AG10803 (cell line): ENCODE measurements around the gene CHRNA7.

Experiments
- DNase-seq: peaks from one replicate; pipeline ENCODE4 v3.0.0; 2010; ENCODE audit warnings: low read depth
- H3K4me3 ChIP-seq: 2 replicates; pipeline ENCODE4 v1.5.1; 2011; ENCODE audit warnings: mild to moderate bottlenecking, low read length, control low read depth
- CTCF ChIP-seq: conservative IDR thresholded peaks from 2 replicates; pipeline ENCODE4 v1.5.1; 2011; ENCODE audit warnings: mild to moderate bottlenecking, low read length, control low read depth, inconsistent platforms

CHRNA7 gene

GRCh38 chr15:32107477-32108080 is 77.3 kb downstream of the CHRNA7 start:
- DNase-seq: no peak
- no peak overlapping the region for H3K4me3 ChIP-seq
- TF ChIP-seq CTCF: no peak

DNA sequence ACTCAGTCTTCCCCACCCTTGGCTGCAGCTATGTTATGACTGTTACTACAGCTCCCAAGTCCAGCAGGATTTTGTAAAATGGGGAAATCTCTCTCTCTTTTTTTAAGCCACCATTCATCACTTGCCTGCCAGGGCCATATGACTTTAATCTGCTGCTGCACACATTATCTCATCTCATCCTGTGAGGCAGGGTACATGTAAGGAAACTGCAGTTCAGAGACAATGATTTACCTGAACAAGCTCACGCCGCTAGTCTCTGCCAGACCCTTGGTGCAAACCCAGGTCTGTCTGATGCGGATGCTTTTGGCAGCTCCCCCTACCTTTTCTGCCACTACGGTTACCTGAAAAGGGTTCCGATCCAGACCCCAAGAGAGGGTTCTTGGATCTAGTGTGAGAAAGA is 78.3 kb downstream of the CHRNA7 start:
- no peak overlapping the region for H3K4me3 ChIP-seq
- no peak for DNase-seq
- no peak for TF ChIP-seq CTCF

DNA sequence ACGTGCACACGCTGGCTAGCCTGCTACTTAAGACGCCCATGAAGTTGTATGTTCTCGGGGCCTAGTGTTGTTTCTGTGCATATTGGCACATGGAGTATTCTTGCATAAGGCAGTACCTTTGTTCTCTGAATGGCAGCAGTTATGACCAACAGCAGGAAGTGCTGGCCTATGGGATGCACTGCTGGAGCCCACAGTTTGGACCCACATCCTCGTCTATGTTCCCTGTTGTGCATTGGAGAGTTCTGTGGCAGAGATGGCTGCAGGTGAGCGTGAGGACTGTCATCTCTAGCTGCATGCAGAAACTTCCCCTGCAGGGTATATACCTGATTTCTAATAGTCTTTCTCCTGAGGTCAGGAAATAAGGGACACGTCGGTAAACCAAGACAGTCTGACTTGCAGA is 81.8 kb downstream of the CHRNA7 start:
- no peak overlapping the region for H3K4me3 ChIP-seq
- no peak for DNase-seq
- TF ChIP-seq CTCF: no peak

DNA sequence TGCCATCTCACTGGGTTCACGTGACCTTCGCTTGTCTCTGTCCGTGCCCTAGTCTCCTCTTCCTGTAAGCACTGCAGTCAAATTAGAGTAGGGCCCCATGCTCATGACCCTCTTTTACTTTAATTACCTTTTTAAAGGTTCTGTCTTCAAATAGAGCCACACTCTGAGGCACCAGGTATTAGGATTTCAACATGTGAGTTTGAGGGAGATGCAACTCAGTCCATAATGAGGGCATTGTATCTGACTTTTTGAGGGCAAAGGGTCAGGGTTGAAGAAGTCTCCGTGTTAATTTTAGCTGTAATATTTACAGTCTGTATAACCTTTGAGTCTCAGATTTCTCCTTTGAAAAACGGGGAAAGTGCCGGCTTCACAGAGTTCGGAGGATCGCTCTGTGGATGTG is 82.9 kb downstream of the CHRNA7 start:
- TF ChIP-seq CTCF: no peak
- no peak for DNase-seq
- H3K4me3 ChIP-seq: no peak overlapping the region

- DNase-seq: no peak
- no peak overlapping the region for H3K4me3 ChIP-seq
- no peak for TF ChIP-seq CTCF
Observed at GRCh38 chr15:32117122-32117521, 86.8 kb downstream of the CHRNA7 start.

DNA sequence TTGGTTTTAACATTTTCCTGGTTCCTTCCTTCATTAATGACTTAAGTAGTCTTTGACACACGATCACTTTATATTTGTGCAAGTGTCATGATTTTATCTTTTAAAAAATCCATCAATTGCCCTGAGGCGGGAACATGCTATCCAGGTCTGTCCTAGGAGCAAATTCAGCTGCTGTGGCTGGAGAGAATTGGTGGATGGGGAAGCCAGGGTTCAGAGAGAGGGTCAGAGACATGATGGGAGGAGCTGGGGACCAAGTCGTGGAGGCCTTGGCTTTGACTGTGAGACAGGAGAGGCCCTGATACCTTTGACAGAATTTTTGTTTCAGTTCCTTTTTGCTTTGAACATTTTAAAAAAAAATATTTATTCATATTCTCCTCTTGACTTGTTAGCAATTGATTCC is 89.0 kb downstream of the CHRNA7 start:
- no peak for TF ChIP-seq CTCF

GRCh38 chr15:32119694-32120330 is 89.5 kb downstream of the CHRNA7 start:
- TF ChIP-seq CTCF: no peak
- DNase-seq: no peak
- H3K4me3 ChIP-seq: no peak overlapping the region

More for the DNA sequence above, 89.0 kb downstream of the CHRNA7 start:
- no peak overlapping the region for H3K4me3 ChIP-seq
- DNase-seq: no peak
